NCI-H82 treated with DMSO at 0.1 percent for 48 hours (cell line): ENCODE data around the gene OGFRL1.

Experiments
- DNase-seq: peaks from one replicate; lab custom pipeline; 2025; ENCODE audit not compliant: unreplicated experiment; lab: John Stamatoyannopoulos, UW

OGFRL1 gene

GRCh38 chr6:71284785-71285184 lies 3.8 kb upstream of the OGFRL1 start:
- no peak for DNase-seq

GRCh38 chr6:71287038-71287437 lies 1.6 kb upstream of the OGFRL1 start:
- DNase-seq: no peak

DNA sequence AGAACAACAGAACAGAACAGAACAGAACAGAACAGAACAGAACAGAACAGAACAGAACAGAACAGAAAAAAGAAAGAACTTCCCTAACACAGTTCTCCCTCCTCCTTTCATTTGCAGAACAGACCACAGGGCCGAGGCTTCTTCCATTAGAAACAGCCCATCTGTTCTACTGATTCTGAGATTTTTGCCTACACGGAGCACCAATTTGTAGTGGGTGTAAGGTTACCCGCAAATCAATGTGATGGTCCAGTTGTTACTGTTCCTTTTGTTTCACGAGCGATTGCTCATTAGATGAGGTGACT lies 734 bp upstream of the OGFRL1 start:
- no peak for DNase-seq

- DNase-seq: no peak
Measured at GRCh38 chr6:71289039-71289801, 609 bp downstream of the OGFRL1 start.

- no peak for DNase-seq
Measured at GRCh38 chr6:71289802-71290175, 1.2 kb downstream of the OGFRL1 start.

DNA sequence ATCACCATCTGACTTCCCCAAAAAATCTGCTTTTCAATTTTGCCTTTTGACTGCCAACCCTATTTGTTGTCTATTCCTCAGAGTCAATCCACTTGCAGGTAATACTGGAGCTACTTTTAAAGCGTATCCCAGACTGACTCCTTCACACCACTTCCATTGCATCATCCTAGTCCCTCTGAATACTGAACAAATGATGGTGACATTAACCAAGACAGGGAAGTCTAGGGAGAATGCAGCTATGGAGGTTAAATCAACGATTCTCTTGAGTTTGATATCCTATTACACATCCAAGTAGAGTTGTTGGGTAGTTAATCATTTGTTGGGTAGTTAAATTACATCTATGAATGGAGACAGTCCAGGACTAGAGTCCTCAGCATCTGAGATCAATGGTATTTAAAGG lies 2.0 kb downstream of the OGFRL1 start:
- no peak for DNase-seq

- no peak for DNase-seq
Measured at GRCh38 chr6:71292001-71292400, 3.4 kb downstream of the OGFRL1 start.

DNA sequence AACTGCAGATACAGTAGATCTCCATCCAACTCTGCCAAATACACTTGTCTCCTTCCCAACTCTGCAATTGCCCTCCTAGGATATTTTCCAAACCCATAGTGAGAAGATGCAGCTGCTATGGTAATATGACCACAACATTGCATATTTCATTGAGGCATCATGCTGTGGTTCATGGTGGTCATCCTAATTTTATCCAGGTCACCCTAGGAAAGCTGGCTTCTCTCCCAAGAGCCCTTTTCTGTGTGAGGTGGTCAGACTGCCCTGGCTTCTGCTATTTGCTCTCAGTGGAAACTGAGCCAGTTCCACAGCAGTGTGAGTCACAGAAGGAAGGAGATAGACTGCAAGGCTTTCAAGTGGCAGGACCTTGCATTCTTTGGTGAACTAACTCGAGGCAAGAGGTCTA lies 5.5 kb downstream of the OGFRL1 start:
- DNase-seq: no peak

DNA sequence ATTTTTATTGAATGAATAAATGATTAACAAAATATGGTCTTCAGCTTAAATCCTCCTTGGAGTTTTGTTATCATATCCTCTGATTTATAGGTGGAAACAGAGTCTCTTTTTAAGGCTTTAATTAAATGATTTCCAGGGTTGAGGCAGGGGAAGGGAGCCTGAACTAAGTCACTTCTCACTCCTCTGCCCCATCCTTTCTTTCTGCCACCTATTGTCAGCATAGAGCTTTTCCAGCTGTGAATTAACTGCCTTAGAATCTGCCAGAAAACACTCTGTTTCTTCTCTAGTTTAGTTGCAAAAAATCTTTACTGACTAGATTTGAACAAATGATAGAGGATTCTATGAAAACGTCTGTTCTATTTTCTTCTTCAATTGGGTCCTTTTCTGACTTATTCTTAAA lies 9.8 kb downstream of the OGFRL1 start:
- DNase-seq: no peak

DNA sequence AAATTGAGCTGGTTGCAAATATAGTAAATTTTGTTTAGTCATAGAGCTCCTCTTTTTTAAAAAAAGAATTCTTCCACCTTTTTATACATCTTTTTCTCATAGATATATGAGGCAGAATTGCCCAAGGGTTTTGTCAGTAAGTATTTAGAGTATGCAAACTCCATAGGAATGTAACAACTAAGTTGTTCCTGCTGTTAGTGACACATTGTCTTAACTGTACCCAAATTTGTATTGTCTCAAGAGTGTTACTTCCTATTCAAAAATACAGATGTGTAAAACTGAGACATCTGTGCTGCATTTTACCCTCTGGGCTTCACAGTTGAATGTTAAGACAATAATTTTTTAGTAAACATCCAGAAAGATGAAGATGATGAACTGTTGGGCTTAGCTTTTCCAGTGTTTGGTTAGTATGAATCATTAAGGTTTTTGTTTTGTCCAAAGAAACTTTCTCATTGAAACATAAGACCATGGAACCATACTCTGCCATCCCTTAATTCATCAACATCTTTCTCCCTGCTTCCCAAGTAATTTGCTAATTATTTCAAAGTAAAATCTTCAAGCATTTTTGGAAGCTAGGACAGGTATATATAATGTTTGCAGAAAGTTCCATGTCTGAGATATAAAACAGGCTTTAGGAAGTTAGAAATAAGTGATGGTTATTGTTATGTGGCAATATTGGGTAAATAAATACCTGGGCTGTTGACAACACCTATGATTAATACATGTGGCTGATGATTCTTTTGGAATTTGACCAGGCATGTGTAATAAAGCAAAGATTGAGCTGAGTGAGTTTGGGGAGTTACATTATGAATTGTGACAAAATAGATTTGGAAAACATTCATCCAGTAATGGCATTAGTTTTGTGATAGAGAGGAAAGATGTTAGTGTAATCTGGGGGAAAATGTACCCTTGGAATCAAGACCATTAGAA lies 11.2 kb downstream of the OGFRL1 start:
- no peak for DNase-seq

GRCh38 chr6:71300561-71301168 lies 12.1 kb downstream of the OGFRL1 start:
- DNase-seq: no peak

DNA sequence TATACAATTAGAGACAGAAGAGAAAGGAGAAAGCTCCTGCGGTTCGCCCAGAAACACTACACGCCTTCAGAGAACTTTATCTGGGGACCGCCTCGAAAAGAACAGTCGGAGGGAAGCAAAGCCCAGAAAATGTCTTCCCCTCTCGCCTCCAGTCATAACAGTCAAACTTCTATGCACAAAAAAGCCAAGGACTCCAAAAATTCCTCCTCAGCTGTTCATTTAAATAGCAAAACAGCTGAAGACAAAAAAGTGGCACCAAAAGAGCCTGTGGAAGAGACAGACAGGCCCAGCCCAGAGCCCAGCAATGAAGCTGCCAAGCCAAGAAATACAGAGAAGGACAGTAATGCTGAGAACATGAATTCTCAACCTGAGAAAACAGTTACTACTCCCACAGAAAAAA lies 12.9 kb downstream of the OGFRL1 start:
- no peak for DNase-seq

- DNase-seq: peak; percentile 76
Measured at GRCh38 chr6:71309656-71310055, 21.0 kb downstream of the OGFRL1 start.

- no peak for DNase-seq
Measured at GRCh38 chr6:71310261-71310660, 21.6 kb downstream of the OGFRL1 start.

GRCh38 chr6:71312089-71312488 lies 23.5 kb downstream of the OGFRL1 start:
- DNase-seq: no peak

- no peak for DNase-seq
Measured at GRCh38 chr6:71317441-71317840, 28.8 kb downstream of the OGFRL1 start.

- DNase-seq: no peak
Measured at GRCh38 chr6:71320041-71320440, 31.4 kb downstream of the OGFRL1 start.

DNA sequence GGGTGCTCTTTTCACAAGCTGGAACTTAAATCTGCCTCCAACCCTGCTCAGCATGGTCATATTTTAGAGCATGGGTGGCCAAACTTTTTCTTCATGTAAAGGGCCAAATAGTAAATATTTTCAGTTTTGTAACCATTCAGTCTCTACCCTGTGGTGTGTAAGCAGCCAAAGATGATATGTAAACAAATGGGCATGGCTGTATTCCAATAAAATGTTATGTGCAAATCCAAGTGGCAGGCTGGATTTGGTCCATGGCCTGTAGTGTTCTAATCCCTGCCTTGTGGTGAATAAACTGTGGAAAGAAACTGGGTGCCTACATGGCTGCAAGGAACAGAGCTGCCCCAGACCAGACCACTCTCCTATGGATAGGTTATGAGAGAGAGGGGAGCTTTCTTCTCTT lies 32.7 kb downstream of the OGFRL1 start:
- DNase-seq: no peak

GRCh38 chr6:71324194-71324785 lies 35.7 kb downstream of the OGFRL1 start:
- DNase-seq: no peak

DNA sequence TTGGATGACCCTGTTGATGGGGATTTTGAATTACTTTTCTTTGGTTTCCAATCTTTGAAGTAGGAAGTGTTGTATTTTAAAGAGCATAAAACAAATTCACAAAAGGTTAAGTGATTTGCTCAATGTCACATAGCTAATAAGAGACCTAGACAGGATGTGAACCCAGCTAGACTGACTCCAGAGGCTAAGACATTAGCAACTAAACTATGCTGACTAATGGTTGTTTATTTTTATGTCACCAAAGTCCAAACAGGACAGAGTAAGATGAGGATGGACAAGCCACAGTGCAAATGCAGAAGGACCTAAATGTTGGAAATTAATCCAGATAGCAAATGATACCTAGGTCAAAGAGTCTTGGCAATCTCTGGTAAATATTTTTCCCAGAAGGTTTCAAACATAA lies 38.0 kb downstream of the OGFRL1 start:
- no peak for DNase-seq

GRCh38 chr6:71330501-71330900 lies 41.9 kb downstream of the OGFRL1 start:
- DNase-seq: no peak

GRCh38 chr6:71332012-71332411 lies 43.4 kb downstream of the OGFRL1 start:
- DNase-seq: no peak
